ENCODE data around the gene PSTK.

Gene PSTK

DNA sequence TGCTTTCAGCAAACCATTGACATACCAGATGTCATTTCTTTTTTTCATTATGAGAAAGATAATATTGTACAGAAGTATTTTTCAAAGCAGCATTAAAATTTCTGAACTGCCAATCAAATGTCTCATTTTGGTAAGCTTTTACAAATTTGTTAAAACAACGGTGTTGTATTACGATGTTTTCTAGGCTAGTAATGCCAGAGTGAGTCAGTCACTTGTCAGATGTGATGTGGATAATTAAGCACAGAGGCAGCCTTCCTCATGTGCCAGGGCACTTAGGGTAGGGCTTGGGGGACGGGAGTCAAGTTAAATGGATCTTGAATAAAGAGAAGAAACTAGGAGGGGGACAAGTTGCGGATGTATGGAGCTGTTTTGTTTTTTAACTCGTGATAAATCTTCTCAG, 10.1 kb downstream of the PSTK start:
- DNase-seq: peak in 2 of 56 donors; percentile 3 to 19

GRCh38 chr10:122992031-122992585, 11.9 kb downstream of the PSTK start:
- DNase-seq: no peak

- no peak for DNase-seq
Observed at GRCh38 chr10:122993797-122994336, 13.7 kb downstream of the PSTK start.

DNA sequence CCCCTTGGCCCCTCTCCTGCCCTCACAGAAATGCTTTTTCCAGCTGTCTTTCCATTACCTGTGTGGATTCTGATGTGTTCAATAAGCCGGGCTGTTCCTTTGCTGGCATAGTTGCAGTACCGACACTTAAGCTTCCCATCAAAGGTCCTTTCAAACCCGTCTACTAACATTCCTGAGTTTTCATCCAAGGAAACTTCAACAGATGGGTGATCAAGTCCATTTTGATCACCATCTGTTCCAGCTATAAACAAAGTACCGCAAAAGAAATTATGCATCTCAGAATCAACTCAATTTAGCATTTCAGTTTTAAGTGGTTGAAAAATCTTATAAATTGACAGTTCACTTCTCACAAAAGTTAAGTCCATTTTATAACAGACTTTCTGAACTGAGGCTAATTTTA, 15.7 kb downstream of the PSTK start:
- no peak for DNase-seq

GRCh38 chr10:122997864-122998263, 17.7 kb downstream of the PSTK start:
- no peak for DNase-seq

- DNase-seq: no peak
Observed at GRCh38 chr10:122998360-122998917, 18.2 kb downstream of the PSTK start.

GRCh38 chr10:122998934-122999333, 18.7 kb downstream of the PSTK start:
- no peak for DNase-seq

GRCh38 chr10:122999347-122999746, 19.1 kb downstream of the PSTK start:
- peak in 1 of 56 donors; percentile 7 for DNase-seq

- DNase-seq: no peak
Observed at GRCh38 chr10:123000155-123000554, 20.0 kb downstream of the PSTK start.

DNA sequence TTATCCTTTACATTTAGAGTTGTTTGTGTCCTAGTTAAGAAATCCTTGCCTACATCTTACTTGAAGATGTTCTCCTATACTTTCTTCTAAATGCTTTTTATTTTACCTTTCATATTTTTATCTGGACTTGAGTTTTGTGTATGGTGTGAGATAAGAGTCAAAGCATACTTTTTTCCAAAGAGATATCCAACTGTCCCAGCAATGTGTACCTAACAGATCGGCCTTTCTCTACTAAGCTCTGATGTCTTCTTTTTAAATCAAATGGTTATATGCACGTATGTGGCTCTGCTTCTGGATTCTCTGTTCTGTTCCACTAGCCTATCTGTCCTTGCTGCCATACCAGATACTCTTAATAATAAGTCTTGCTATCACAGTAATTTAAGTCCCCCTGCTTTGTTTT, 21.2 kb downstream of the PSTK start:
- DNase-seq: no peak

DNA sequence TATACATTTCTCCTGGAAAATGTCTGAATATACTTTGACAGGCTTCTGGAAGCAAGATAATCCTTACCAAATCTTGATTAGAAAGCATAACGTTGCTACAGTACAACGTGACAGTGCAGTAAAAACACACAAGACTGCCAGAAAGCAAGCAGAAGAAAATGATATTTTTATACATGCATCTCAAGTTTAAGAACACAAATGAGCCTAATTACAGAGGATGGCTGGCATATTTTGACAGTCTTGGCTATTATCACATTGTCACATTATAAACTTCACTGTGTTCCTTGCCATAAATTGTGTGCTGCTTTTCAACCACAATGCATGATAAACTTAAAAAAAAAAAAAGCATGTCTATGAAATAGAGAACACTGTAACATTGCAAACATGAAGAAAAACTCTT, 24.1 kb downstream of the PSTK start:
- no peak for DNase-seq

DNA sequence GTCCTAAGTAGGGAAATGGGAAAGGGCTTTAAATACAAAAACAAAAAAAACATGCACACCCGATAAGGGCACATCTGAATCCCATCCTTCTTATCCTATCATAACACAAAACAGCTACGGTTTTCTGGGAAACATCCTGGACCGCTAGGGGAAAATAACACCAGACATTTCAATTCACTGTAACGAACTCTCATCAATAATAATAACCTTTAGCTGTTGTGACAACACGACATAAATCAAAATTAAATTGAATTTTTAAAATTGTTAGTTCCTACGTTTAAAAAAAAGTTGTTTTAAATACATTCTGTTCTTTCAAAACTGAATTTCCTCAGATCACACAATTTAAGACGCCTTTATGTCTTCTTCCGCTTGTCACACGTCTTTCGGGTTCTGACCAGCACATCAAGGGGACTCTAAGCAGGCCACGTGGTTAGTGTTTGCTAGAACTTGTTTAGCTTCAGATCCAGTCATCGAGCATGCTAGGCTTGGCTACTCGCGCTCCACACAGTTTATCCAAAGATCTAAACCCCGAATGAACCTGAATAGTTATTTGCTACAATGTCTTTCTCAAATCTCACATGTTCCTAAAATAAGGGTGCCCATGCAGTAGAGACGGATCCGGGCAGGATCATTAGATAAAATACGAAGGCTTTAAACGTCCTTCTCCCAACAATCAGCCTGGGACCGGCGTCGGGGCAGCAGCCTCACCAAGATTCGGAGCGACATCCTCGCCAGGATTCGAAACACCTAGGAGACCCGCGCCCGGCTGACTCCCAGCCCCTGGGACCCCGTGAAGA, 27.6 kb downstream of the PSTK start:
- DNase-seq: peak in 20 of 56 donors; percentile 3 to 60 (median 28)

DNA sequence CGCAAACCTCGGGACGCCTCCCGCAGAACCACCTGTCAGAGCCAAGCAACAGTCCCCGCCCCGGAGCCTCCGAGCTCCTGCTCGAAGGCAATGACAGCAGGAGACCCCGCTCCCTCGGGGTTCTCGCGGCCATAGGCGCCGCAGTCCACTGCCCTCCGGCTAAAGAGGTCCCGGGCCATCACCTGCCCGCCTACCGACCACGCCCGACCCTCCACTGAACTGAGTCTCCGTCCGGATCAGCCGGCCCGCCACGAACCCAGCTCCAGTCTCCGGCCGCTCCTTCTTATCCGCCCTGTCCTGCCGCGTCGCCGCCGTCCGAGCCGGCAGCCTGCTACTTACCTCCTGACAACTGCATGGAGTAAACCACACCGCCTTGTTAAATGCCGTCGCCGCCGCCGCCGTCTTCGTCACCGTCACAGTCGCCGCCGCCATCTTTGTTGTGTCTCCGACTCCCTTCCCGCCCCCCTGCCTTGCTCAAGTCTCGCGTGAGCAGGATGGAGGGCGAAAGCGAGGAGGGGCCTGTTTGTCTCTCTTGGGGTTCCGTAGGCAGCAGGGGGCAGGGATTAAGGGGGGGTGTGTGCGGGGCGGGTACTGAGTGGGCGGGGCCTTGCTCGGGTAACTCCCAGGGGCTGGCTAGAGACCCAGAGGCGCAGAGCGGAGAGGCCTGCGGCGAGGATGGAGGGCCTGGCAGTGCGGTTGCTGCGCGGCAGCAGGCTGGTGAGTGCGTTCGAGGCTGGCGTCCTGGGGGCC, 28.3 kb downstream of the PSTK start, which contains the start of the genes ACADSB and IKZF5:
Gene ACADSB (plus strand): TSS at position 652 of the 750 bp plus-strand sequence. CDS start 24 bp downstream, at position 676.
Gene IKZF5 (minus strand): TSS at position 441 of the 750 bp plus-strand sequence. CDS start 10,170 bp downstream, outside the sequence.
- DNase-seq: peak; percentile 73 to 98 (median 95)

- DNase-seq: peak in 23 of 56 donors; percentile 4 to 69 (median 30)
Observed at GRCh38 chr10:123009105-123009820, 29.1 kb downstream of the PSTK start.

DNA sequence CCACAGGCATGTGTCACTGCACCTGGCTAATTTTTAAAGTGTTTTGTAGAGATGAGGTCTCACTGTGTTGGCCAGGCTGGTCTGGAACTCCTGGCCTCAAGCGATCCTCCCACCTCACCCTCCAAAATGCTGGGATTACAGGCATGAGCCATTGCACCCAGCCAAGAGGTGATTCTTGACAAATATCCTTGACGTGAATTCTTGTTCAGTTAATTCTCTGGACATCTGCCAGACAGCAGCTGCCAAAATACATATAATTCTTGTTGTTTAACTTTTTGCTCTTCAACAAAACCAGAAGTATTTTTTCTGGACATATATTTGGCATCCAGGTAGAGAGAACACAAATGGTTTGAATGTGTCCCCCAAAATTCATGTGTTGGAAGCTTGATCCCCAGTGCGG, 31.8 kb downstream of the PSTK start:
- DNase-seq: no peak

DNA sequence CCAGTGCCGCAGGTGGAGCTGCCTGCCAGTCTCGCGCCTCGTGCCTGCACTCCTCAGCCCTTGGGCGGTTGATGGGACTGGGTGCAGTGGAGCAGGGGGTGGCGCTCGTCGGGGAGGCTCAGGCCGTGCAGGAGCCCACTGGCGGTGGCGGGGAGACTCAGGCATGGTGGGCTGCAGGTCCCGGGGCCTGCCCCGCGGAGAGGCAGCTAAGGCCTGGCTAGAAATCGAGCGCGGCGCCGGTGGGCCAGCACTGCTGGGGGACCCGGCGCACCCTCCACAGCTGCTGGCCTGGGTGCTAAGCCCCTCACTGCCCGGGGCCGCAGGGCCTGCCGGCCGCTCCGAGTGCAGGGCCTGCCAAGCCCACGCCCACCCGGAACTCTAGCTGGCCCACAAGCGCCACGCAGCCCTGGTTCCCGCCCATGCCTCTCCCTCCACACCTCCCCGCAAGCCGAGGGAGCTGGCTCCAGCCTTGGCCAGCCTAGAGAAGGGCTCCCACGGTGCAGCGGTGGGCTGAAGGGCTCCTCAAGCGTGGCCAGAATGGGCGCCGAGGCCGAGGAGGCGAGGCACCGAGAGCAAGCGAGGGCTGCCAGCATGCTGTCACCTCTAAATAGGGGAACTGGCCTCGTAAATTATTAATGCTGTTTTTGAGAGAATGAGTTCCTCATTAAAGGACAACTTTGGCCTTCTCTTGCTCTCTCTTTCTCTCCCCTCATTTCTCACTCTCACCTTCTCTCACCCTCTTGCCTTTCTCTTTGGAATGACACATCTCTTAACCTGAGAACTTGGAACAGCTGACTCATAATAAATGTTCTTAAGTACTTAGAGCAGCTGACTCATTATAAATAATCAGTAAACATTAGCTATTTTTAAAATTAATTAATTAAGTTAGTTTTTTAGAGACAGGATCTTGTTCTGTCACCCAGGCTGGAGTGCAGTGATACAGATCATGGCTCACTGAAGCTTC, 33.5 kb downstream of the PSTK start:
- no peak for DNase-seq

- DNase-seq: no peak
Observed at GRCh38 chr10:123014772-123015171, 34.6 kb downstream of the PSTK start.

DNA sequence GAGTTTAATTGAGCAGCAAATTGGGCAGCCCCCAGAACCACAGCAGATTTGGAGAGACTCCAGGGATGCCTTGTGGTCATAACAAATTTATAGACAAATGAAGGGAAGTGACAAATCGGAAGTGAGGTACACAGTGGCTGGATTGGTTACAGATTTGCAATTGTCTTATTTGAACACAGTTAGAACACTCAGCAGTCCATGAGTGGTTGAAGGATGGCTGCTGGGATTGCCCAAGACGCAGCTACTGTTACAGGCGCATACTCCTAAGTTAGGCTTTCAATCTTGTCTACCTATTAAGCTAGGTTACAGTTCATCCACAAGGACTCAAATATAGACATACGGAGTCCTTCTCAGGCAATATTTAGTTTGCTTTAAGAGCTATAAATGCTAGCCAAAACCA, 36.0 kb downstream of the PSTK start:
- no peak for DNase-seq

- no peak for DNase-seq
Observed at GRCh38 chr10:123017421-123018165, 37.4 kb downstream of the PSTK start.
